Spleen (tissue), 7 donors: ENCODE measurements around the gene FIZ1.

ENCODE experiments used
- CTCF ChIP-seq, 11 experiments: fragments of 200-600 bp in 7 of 11; fragments of 450-650 bp in 4 of 11; sonication (generic) in 4 of 11; IDR thresholded peaks in 8 of 11; conservative IDR thresholded peaks in 3 of 11; 1 replicate in 7 of 11; 2 replicates in 4 of 11; pipeline versions ENCODE4 v1.4.0 to v1.8.0; 2016 to 2021; ENCODE audit warnings: antibody characterized with exemption in 11 of 11, inconsistent platforms in 4 of 11, mild to moderate bottlenecking in 1 of 11
- POLR2AphosphoS5 ChIP-seq, 3 donors: sonication (generic); formaldehyde crosslinking; IDR thresholded peaks; one replicate each; pipeline ENCODE4 v1.5.1; 2017; ENCODE audit warnings: antibody characterized with exemption in 3 of 3
- donor health status: DM: no; HTN: no; CAD: no; lungs with moderate emphysema.
- donor health status: DM: no; HTN: no; CAD: no.
- donor health status: DM: no; HTN: no; CAD: no.

- no peak for TF ChIP-seq CTCF (IDR thresholded peaks at IDR 0.05 in 8 of 11, conservative IDR thresholded peaks at IDR 0.05 in 3 of 11)
- TF ChIP-seq POLR2AphosphoS5 (IDR thresholded peaks at IDR 0.05): no peak
Observed at GRCh38 chr19:55567708-55568328, 31.5 kb downstream of the FIZ1 start.
